LoVo (cell line): ENCODE data around the gene PTX4.

Source experiments
- DNase-seq: peaks from one replicate; pipeline ENCODE4 v3.0.0-alpha.2; 2016; ENCODE audit warnings: low spot score

Gene PTX4

GRCh38 chr16:1500465-1501150, 11.9 kb upstream of the PTX4 start:
- no peak for DNase-seq

GRCh38 chr16:1499756-1500464, 11.2 kb upstream of the PTX4 start:
- no peak for DNase-seq

GRCh38 chr16:1498899-1499676, 10.3 kb upstream of the PTX4 start:
- no peak for DNase-seq

GRCh38 chr16:1497014-1497598, 8.4 kb upstream of the PTX4 start:
- DNase-seq: no peak

- no peak for DNase-seq
These were observed 7.7 kb upstream of the PTX4 start for GRCh38 chr16:1496464-1496863.

- no peak for DNase-seq
These were observed 7.1 kb upstream of the PTX4 start for GRCh38 chr16:1495889-1496262.

- DNase-seq: no peak
These were observed 6.6 kb upstream of the PTX4 start for GRCh38 chr16:1495211-1495888.

- DNase-seq: no peak
These were observed 6.0 kb upstream of the PTX4 start for GRCh38 chr16:1494711-1495110.

GRCh38 chr16:1494129-1494640, 5.4 kb upstream of the PTX4 start:
- no peak for DNase-seq

- DNase-seq: no peak
These were observed 5.0 kb upstream of the PTX4 start for GRCh38 chr16:1493746-1494094.

GRCh38 chr16:1492923-1493745, 4.4 kb upstream of the PTX4 start, which contains the start of gene TELO2:
TELO2 (plus strand) TSS chr16:1493360; CDS start chr16:1494282, 922 bp downstream.
- peak; percentile 87 for DNase-seq

GRCh38 chr16:1492082-1492922, 3.6 kb upstream of the PTX4 start:
- DNase-seq: no peak

- no peak for DNase-seq
These were observed 2.6 kb upstream of the PTX4 start for GRCh38 chr16:1491327-1491726.

GRCh38 chr16:1489077-1489476, 333 bp upstream of the PTX4 start:
- DNase-seq: no peak

- no peak for DNase-seq
These were observed 616 bp downstream of the PTX4 start for GRCh38 chr16:1488054-1488601.

GRCh38 chr16:1487395-1488053, 1.2 kb downstream of the PTX4 start:
- DNase-seq: no peak

- no peak for DNase-seq
These were observed 2.0 kb downstream of the PTX4 start for GRCh38 chr16:1486551-1487390.

- no peak for DNase-seq
These were observed 2.8 kb downstream of the PTX4 start for GRCh38 chr16:1485847-1486496.
